ENCODE results near the gene WDR55.

The WDR55 gene

GRCh38 chr5:140674629-140675028 is 9.9 kb downstream of the WDR55 start:
- Histone ChIP-seq H3K27me3 (ENCODE audit: control insufficient read depth, insufficient read depth, low read length, poor library complexity, severe bottlenecking) (no peaks in the 10 kb centered on the region), H3K27ac (ENCODE audit: insufficient read depth, low read depth, low read length, poor library complexity, severe bottlenecking) (no peak overlapping the region), H3K4me3 (ENCODE audit: insufficient read depth, low read depth, low read length) (no peak overlapping the region), H3K4me1 (ENCODE audit: control insufficient read depth, insufficient read depth, low read length) (no peaks in the 10 kb centered on the region), H3K36me3 (ENCODE audit: control insufficient read depth, insufficient read depth, low read length) (peaks cover 31% of the 10 kb centered on the region), H3K9me3 (ENCODE audit: control insufficient read depth, low read length) (no peaks in the 10 kb centered on the region)
- 97 to 99% methylated on average over 4 of the region's 4 CpGs for WGBS, 2 experiments

- peaks cover 28% of the 10 kb centered on the region for H3K36me3 ChIP-seq (ENCODE audit: control insufficient read depth, insufficient read depth, low read length)
- no peaks in the 10 kb centered on the region for H3K9me3 ChIP-seq (ENCODE audit: control insufficient read depth, low read length)
- no peak overlapping the region for H3K27ac ChIP-seq (ENCODE audit: insufficient read depth, low read depth, low read length, poor library complexity, severe bottlenecking)
- no peak overlapping the region for H3K4me3 ChIP-seq (ENCODE audit: insufficient read depth, low read depth, low read length)
- 91 to 97% methylated on average over 3 of the region's 3 CpGs for WGBS, 2 experiments
- no peaks in the 10 kb centered on the region for H3K27me3 ChIP-seq (ENCODE audit: control insufficient read depth, insufficient read depth, low read length, poor library complexity, severe bottlenecking)
- no peaks in the 10 kb centered on the region for H3K4me1 ChIP-seq (ENCODE audit: control insufficient read depth, insufficient read depth, low read length)
These were observed 13.2 kb downstream of the WDR55 start for GRCh38 chr5:140677947-140678346.

- Histone ChIP-seq H3K36me3 (ENCODE audit: control insufficient read depth, insufficient read depth, low read length) (peaks cover 23% of the 10 kb centered on the region), H3K4me1 (ENCODE audit: control insufficient read depth, insufficient read depth, low read length) (no peaks in the 10 kb centered on the region), H3K9me3 (ENCODE audit: control insufficient read depth, low read length) (no peaks in the 10 kb centered on the region), H3K27me3 (ENCODE audit: control insufficient read depth, insufficient read depth, low read length, poor library complexity, severe bottlenecking) (no peaks in the 10 kb centered on the region), H3K4me3 (ENCODE audit: insufficient read depth, low read depth, low read length) (no peak overlapping the region), H3K27ac (ENCODE audit: insufficient read depth, low read depth, low read length, poor library complexity, severe bottlenecking) (no peak overlapping the region)
- 95 to 97% methylated on average over 7 of the region's 7 CpGs for WGBS, 2 experiments
These were observed 14.3 kb downstream of the WDR55 start for GRCh38 chr5:140678993-140679392.

- Histone ChIP-seq H3K4me1 (ENCODE audit: control insufficient read depth, insufficient read depth, low read length) (no peaks in the 10 kb centered on the region), H3K36me3 (ENCODE audit: control insufficient read depth, insufficient read depth, low read length) (peaks cover 8% of the 10 kb centered on the region), H3K9me3 (ENCODE audit: control insufficient read depth, low read length) (no peaks in the 10 kb centered on the region), H3K27ac (ENCODE audit: insufficient read depth, low read depth, low read length, poor library complexity, severe bottlenecking) (peak overlapping the region; percentile 31), H3K4me3 (ENCODE audit: insufficient read depth, low read depth, low read length) (peak overlapping the region; percentile 81), H3K27me3 (ENCODE audit: control insufficient read depth, insufficient read depth, low read length, poor library complexity, severe bottlenecking) (no peaks in the 10 kb centered on the region)
- 62 to 75% methylated on average over 8 of the region's 8 CpGs for WGBS, 2 experiments
These were observed 25.8 kb downstream of the WDR55 start for GRCh38 chr5:140690376-140690932.

- Histone ChIP-seq H3K9me3 (ENCODE audit: control insufficient read depth, low read length) (no peaks in the 10 kb centered on the region), H3K4me1 (ENCODE audit: control insufficient read depth, insufficient read depth, low read length) (no peaks in the 10 kb centered on the region), H3K36me3 (ENCODE audit: control insufficient read depth, insufficient read depth, low read length) (peaks cover 13% of the 10 kb centered on the region), H3K27ac (ENCODE audit: insufficient read depth, low read depth, low read length, poor library complexity, severe bottlenecking) (peak within 1 kb of the TSS; percentile 69), H3K4me3 (ENCODE audit: insufficient read depth, low read depth, low read length) (peak within 1 kb of the TSS; percentile 81), H3K27me3 (ENCODE audit: control insufficient read depth, insufficient read depth, low read length, poor library complexity, severe bottlenecking) (no peaks in the 10 kb centered on the region)
- 0 to 1% methylated on average over 61 of the region's 61 CpGs for WGBS, 2 experiments
These were observed 26.5 kb downstream of the WDR55 start, which contains the start of the genes HARS1 and HARS2 for GRCh38 chr5:140690941-140691924. TSS of gene HARS1 (minus strand) at chr5:140691370. CDS start at chr5:140691304, 66 bp downstream. TSS of gene HARS2 (plus strand) at chr5:140691455. CDS start at chr5:140691649, 194 bp downstream.

- H3K4me3 ChIP-seq (ENCODE audit: insufficient read depth, low read depth, low read length): no peak overlapping the region
- peaks cover 31% of the 10 kb centered on the region for H3K36me3 ChIP-seq (ENCODE audit: control insufficient read depth, insufficient read depth, low read length)
- no peaks in the 10 kb centered on the region for H3K4me1 ChIP-seq (ENCODE audit: control insufficient read depth, insufficient read depth, low read length)
- 93 to 95% methylated on average over 5 of the region's 5 CpGs for WGBS, 2 experiments
- no peak overlapping the region for H3K27ac ChIP-seq (ENCODE audit: insufficient read depth, low read depth, low read length, poor library complexity, severe bottlenecking)
- no peaks in the 10 kb centered on the region for H3K27me3 ChIP-seq (ENCODE audit: control insufficient read depth, insufficient read depth, low read length, poor library complexity, severe bottlenecking)
- no peaks in the 10 kb centered on the region for H3K9me3 ChIP-seq (ENCODE audit: control insufficient read depth, low read length)
These were observed 29.6 kb downstream of the WDR55 start for GRCh38 chr5:140694276-140694675.

DNA sequence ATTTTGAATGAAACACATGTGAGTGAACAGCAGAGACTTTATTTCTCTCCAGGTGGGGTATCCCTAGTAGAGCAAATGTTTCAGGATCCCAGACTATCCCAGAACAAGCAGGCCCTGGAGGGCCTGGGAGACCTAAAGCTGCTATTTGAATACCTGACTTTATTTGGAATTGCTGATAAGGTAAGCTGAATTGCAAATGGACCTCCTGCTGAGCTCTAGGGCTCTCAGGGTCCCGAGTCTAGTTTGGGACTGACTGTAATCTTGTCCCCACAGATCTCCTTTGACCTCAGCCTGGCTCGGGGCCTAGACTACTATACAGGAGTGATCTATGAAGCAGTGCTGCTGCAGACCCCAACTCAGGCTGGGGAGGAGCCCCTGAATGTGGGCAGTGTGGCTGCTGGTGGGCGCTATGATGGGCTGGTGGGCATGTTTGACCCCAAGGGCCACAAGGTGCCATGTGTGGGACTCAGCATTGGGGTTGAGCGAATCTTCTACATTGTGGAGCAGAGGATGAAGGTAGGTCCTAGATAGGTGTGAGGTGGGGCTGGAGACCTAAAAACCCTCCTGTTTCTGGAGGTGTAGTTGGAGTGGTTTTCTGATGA is 32.3 kb downstream of the WDR55 start:
- Histone ChIP-seq H3K9me3 (ENCODE audit: control insufficient read depth, low read length) (no peaks in the 10 kb centered on the region), H3K27ac (ENCODE audit: insufficient read depth, low read depth, low read length, poor library complexity, severe bottlenecking) (no peak overlapping the region), H3K27me3 (ENCODE audit: control insufficient read depth, insufficient read depth, low read length, poor library complexity, severe bottlenecking) (no peaks in the 10 kb centered on the region), H3K36me3 (ENCODE audit: control insufficient read depth, insufficient read depth, low read length) (peaks cover 34% of the 10 kb centered on the region), H3K4me3 (ENCODE audit: insufficient read depth, low read depth, low read length) (no peak overlapping the region), H3K4me1 (ENCODE audit: control insufficient read depth, insufficient read depth, low read length) (peaks cover 6% of the 10 kb centered on the region)
- 92 to 95% methylated on average over 4 of the region's 4 CpGs for WGBS, 2 experiments

GRCh38 chr5:140700177-140701144 is 35.8 kb downstream of the WDR55 start, which contains the start of gene ZMAT2:
TSS of gene ZMAT2 (plus strand) at chr5:140700447. CDS start at chr5:140700461, 14 bp downstream.
- H3K4me3 ChIP-seq (ENCODE audit: insufficient read depth, low read depth, low read length): peak within 1 kb of the TSS; percentile 96
- no peaks in the 10 kb centered on the region for H3K27me3 ChIP-seq (ENCODE audit: control insufficient read depth, insufficient read depth, low read length, poor library complexity, severe bottlenecking)
- WGBS, 2 experiments: 4 to 5% methylated on average over 44 of the region's 44 CpGs
- peaks cover 45% of the 10 kb centered on the region for H3K36me3 ChIP-seq (ENCODE audit: control insufficient read depth, insufficient read depth, low read length)
- H3K4me1 ChIP-seq (ENCODE audit: control insufficient read depth, insufficient read depth, low read length): peaks cover 6% of the 10 kb centered on the region
- no peaks in the 10 kb centered on the region for H3K9me3 ChIP-seq (ENCODE audit: control insufficient read depth, low read length)
- H3K27ac ChIP-seq (ENCODE audit: insufficient read depth, low read depth, low read length, poor library complexity, severe bottlenecking): no peak within 1 kb of the TSS

DNA sequence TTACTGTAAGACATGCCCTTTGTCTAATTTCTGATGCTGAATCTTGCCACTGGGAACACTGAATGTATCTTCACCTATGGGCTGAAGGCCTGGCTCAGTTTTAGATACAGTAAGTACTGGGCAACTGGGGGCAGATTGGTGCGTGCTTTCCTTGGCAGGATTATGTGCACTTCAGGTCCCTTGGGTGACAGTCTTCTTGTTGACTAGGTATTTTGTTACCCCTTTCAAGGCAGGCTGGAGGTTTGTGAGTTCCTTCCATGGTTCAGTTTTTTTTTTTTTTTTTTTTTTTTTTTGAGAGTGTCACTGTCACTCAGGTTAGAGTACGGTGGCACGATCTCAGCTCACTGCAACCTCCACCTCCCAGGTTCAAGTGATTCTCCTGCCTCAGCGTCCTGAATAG is 43.1 kb downstream of the WDR55 start:
- no peaks in the 10 kb centered on the region for H3K4me1 ChIP-seq (ENCODE audit: control insufficient read depth, insufficient read depth, low read length)
- no peak overlapping the region for H3K4me3 ChIP-seq (ENCODE audit: insufficient read depth, low read depth, low read length)
- H3K9me3 ChIP-seq (ENCODE audit: control insufficient read depth, low read length): no peaks in the 10 kb centered on the region
- H3K27me3 ChIP-seq (ENCODE audit: control insufficient read depth, insufficient read depth, low read length, poor library complexity, severe bottlenecking): peaks cover 15% of the 10 kb centered on the region
- H3K36me3 ChIP-seq (ENCODE audit: control insufficient read depth, insufficient read depth, low read length): peaks cover 26% of the 10 kb centered on the region
- H3K27ac ChIP-seq (ENCODE audit: insufficient read depth, low read depth, low read length, poor library complexity, severe bottlenecking): no peak overlapping the region
- 95 to 96% methylated on average over 4 of the region's 4 CpGs for WGBS, 2 experiments

All from ectodermal cell (in vitro differentiated cells).